ENCODE data around the gene UCHL3. TPM values are rescaled to one million over a fixed set of nuclear protein-coding genes. Genes with fewer than 3 reads are reported as not detected.

Gene UCHL3
- total RNA-seq, 1 donor from 2014 or later, result 44.6 TPM

- H4K20me1 ChIP-seq (ENCODE audit: low read depth), result no peaks in the 10 kb centered on the region
- H3K4me1 ChIP-seq, result no peaks in the 10 kb centered on the region
- H2AFZ ChIP-seq (replicated peaks), result no peak overlapping the region
- no peaks in the 10 kb centered on the region for H3K36me3 Mint-ChIP-seq
- H3K4me3 Mint-ChIP-seq, result no peak overlapping the region
- no peaks in the 10 kb centered on the region for H3K9me3 Mint-ChIP-seq
- no peak for TF ChIP-seq EZH2phosphoT487 (IDR thresholded peaks at IDR 0.05)
- TF ChIP-seq, protein P1, sequence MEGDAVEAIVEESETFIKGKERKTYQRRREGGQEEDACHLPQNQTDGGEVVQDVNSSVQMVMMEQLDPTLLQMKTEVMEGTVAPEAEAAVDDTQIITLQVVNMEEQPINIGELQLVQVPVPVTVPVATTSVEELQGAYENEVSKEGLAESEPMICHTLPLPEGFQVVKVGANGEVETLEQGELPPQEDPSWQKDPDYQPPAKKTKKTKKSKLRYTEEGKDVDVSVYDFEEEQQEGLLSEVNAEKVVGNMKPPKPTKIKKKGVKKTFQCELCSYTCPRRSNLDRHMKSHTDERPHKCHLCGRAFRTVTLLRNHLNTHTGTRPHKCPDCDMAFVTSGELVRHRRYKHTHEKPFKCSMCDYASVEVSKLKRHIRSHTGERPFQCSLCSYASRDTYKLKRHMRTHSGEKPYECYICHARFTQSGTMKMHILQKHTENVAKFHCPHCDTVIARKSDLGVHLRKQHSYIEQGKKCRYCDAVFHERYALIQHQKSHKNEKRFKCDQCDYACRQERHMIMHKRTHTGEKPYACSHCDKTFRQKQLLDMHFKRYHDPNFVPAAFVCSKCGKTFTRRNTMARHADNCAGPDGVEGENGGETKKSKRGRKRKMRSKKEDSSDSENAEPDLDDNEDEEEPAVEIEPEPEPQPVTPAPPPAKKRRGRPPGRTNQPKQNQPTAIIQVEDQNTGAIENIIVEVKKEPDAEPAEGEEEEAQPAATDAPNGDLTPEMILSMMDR (IDR thresholded peaks at IDR 0.05), result no peak
- no peak for TF ChIP-seq EZH2 (IDR thresholded peaks at IDR 0.05)
- no peaks in the 10 kb centered on the region for H3K27me3 ChIP-seq
- no peak overlapping the region for H3K4me2 ChIP-seq
- H3K27ac ChIP-seq, result no peak overlapping the region
- no peak for DNase-seq (ENCODE audit: low spot score)
- H3K27ac Mint-ChIP-seq, result no peak overlapping the region
- H3K27me3 Mint-ChIP-seq (ENCODE audit: insufficient read depth, low read depth), result no peaks in the 10 kb centered on the region
- H3F3A ChIP-seq (ENCODE audit: low read depth), result no peaks in the 10 kb centered on the region
- H3K36me3 ChIP-seq, result no peaks in the 10 kb centered on the region
- no peak overlapping the region for H3K9ac ChIP-seq
- no peaks in the 10 kb centered on the region for H3K79me2 ChIP-seq (ENCODE audit: low read depth)
- no peak overlapping the region for H3K4me3 ChIP-seq
- no peaks in the 10 kb centered on the region for H3K9me3 ChIP-seq (ENCODE audit: low read depth)
- H3K4me1 Mint-ChIP-seq, result no peaks in the 10 kb centered on the region
These were observed 79.2 kb downstream of the UCHL3 start for GRCh38 chr13:75628801-75629200.

DNA sequence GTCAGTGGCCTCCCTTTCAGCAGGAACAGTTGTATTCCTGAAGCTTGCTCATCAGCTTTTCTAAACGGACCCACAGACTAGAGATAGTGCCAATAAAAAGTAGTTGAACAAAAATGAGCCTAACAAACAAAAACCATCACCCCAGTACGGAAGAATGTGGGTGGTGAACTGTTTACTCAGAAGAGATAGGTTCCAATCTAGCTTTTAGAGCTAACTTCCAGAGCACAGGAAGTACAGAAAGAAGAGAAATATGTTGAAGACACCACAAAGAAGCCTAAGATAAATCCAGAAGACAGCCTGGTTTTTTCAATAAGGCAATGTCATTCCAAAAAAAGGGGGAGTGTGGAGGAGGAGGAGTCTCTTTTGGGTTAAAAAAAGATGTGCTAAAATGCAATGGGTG is 83.7 kb downstream of the UCHL3 start:
- Mint-ChIP-seq H3K4me1 (peaks cover 5% of the 10 kb centered on the region), H3K36me3 (no peaks in the 10 kb centered on the region), H3K4me3 (peak overlapping the region; percentile 5), H3K27me3 (ENCODE audit: insufficient read depth, low read depth) (peaks cover 29% of the 10 kb centered on the region), H3K27ac (no peak overlapping the region), H3K9me3 (peaks cover 2% of the 10 kb centered on the region)
- H3K4me2 ChIP-seq, result no peak overlapping the region
- H2AFZ ChIP-seq (replicated peaks), result no peak overlapping the region
- peaks cover 3% of the 10 kb centered on the region for H4K20me1 ChIP-seq (ENCODE audit: low read depth)
- no peak for DNase-seq (ENCODE audit: low spot score)
- no peak overlapping the region for H3K9ac ChIP-seq
- no peak overlapping the region for H3K27ac ChIP-seq
- H3F3A ChIP-seq (ENCODE audit: low read depth), result peaks cover 4% of the 10 kb centered on the region
- peaks cover 43% of the 10 kb centered on the region for H3K27me3 ChIP-seq
- no peak for TF ChIP-seq EZH2 (IDR thresholded peaks at IDR 0.05)
- H3K79me2 ChIP-seq (ENCODE audit: low read depth), result no peaks in the 10 kb centered on the region
- no peak overlapping the region for H3K4me3 ChIP-seq
- H3K36me3 ChIP-seq, result no peaks in the 10 kb centered on the region
- no peaks in the 10 kb centered on the region for H3K9me3 ChIP-seq (ENCODE audit: low read depth)
- H3K4me1 ChIP-seq, result peaks cover 14% of the 10 kb centered on the region

GRCh38 chr13:75635101-75635827 is 85.7 kb downstream of the UCHL3 start:
- H3K36me3 Mint-ChIP-seq, result no peaks in the 10 kb centered on the region
- DNase-seq (ENCODE audit: low spot score), result no peak
- Histone ChIP-seq H2AFZ (replicated peaks) (peak overlapping the region; percentile 83), H3K27ac (no peak overlapping the region), H3F3A (ENCODE audit: low read depth) (peaks cover 4% of the 10 kb centered on the region), H3K4me1 (peaks cover 14% of the 10 kb centered on the region), H3K27me3 (peaks cover 58% of the 10 kb centered on the region), H3K4me3 (peak overlapping the region; percentile 54), H4K20me1 (ENCODE audit: low read depth) (peaks cover 3% of the 10 kb centered on the region), H3K79me2 (ENCODE audit: low read depth) (no peaks in the 10 kb centered on the region), H3K9ac (no peak overlapping the region), H3K4me2 (peak overlapping the region; percentile 74), H3K36me3 (no peaks in the 10 kb centered on the region), H3K9me3 (ENCODE audit: low read depth) (no peaks in the 10 kb centered on the region)
- H3K9me3 Mint-ChIP-seq, result peaks cover 2% of the 10 kb centered on the region
- peak; percentile 73 for TF ChIP-seq EZH2 (IDR thresholded peaks at IDR 0.05)
- TF ChIP-seq, protein P1 (IDR thresholded peaks at IDR 0.05), result no peak
- peak overlapping the region; percentile 79 for H3K4me3 Mint-ChIP-seq
- H3K27me3 Mint-ChIP-seq (ENCODE audit: insufficient read depth, low read depth), result peaks cover 29% of the 10 kb centered on the region
- no peak overlapping the region for H3K27ac Mint-ChIP-seq
- H3K4me1 Mint-ChIP-seq, result peaks cover 5% of the 10 kb centered on the region

- peaks cover 14% of the 10 kb centered on the region for H3K4me1 ChIP-seq
- Mint-ChIP-seq H3K4me1 (peaks cover 5% of the 10 kb centered on the region), H3K36me3 (no peaks in the 10 kb centered on the region), H3K27ac (no peak within 1 kb of the TSS), H3K4me3 (peak within 1 kb of the TSS; percentile 82), H3K9me3 (peaks cover 2% of the 10 kb centered on the region), H3K27me3 (ENCODE audit: insufficient read depth, low read depth) (peaks cover 29% of the 10 kb centered on the region)
- no peak within 1 kb of the TSS for H3K9ac ChIP-seq
- TF ChIP-seq, protein P1 (IDR thresholded peaks at IDR 0.05), result no peak
- peak; percentile 9 for TF ChIP-seq EZH2 (IDR thresholded peaks at IDR 0.05)
- no peak for TF ChIP-seq EZH2phosphoT487 (IDR thresholded peaks at IDR 0.05)
- H3K4me2 ChIP-seq, result peak within 1 kb of the TSS; percentile 74
- no peaks in the 10 kb centered on the region for H3K79me2 ChIP-seq (ENCODE audit: low read depth)
- H2AFZ ChIP-seq (replicated peaks), result peak within 1 kb of the TSS; percentile 83
- H3K36me3 ChIP-seq, result no peaks in the 10 kb centered on the region
- H3K27ac ChIP-seq, result no peak within 1 kb of the TSS
- no peaks in the 10 kb centered on the region for H3K9me3 ChIP-seq (ENCODE audit: low read depth)
- peaks cover 4% of the 10 kb centered on the region for H3F3A ChIP-seq (ENCODE audit: low read depth)
- peaks cover 3% of the 10 kb centered on the region for H4K20me1 ChIP-seq (ENCODE audit: low read depth)
- H3K4me3 ChIP-seq, result peak within 1 kb of the TSS; percentile 54
- peak; percentile 78 for DNase-seq (ENCODE audit: low spot score)
- H3K27me3 ChIP-seq, result peaks cover 58% of the 10 kb centered on the region
These were observed 86.3 kb downstream of the UCHL3 start, which contains the start of gene LMO7 for GRCh38 chr13:75635828-75636435. Gene LMO7, plus strand, starts transcription at chr13:75636330. Its CDS starts 328 bp downstream, at chr13:75636658.

Measured in neural progenitor cell (in vitro differentiated cells).